ENCODE measurements around the gene KIZ. TPM values are rescaled to one million over a fixed set of nuclear protein-coding genes. Genes with fewer than 3 reads are reported as not detected.
A peak's percentile ranks its signal among the peaks of the same experiment; 100 is the strongest.

The KIZ gene
- total RNA-seq, 1 experiment from 2014 or later, result 17.6 TPM

DNA sequence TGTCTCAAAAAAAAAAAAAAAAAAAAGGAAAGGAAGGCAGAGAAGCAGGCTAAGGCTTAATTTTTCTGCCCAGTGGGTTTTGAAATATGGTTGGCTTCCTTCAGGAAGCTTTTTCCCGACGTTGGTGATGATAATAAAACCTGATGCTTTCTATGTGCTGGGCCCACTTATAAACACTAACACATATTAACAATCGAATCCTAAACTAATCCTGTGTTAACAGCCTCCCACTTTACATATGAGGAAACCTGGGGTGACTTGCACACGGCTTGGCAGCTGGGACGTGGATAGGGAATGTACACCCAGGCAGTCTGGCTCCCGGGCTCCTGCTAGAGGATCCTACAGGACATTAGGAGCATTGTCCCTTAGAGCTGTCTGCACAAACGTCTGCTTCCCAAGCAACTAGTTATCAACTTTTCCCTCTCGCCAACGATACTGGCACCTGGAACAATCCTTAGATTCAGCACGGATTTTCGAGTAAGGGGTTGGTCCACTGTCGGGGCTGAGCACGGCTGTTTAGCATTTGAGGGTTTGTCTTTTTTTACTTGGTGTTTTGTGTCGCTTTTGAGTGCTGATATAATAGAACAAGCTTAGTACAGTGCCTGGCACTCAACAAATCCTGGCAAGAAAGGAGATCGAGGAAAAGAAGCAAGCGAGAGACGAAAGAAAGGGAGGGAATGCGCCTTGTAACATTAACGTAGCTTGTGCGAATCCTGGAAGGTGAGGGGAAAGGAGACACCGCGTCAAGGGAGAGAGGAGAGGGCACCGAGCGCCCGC, 622 bp upstream of the KIZ start:
- Histone ChIP-seq H2AFZ (ENCODE audit: low read depth, low read length, poor library complexity, severe bottlenecking) (peak overlapping the region; percentile 100), H3K9ac (ENCODE audit: low read length) (peak overlapping the region; percentile 71), H3K4me3 (replicated peaks in 1 of 2; ENCODE audit: low read depth in 1 of 2, low read length in 2 of 2) (peak overlapping the region; percentile 53 to 94), H3K79me2 (ENCODE audit: insufficient read depth, low read length) (no peaks in the 10 kb centered on the region), H3K36me3 (ENCODE audit: control insufficient read depth in 1 of 2, insufficient read depth in 2 of 2, low read length in 2 of 2) (no peaks in the 10 kb centered on the region), H3K4me2 (ENCODE audit: low read length) (peak overlapping the region; percentile 100), H3K9me2 (ENCODE audit: insufficient read depth) (no peaks in the 10 kb centered on the region), H3K27me3 (ENCODE audit: insufficient read depth, low read length) (no peaks in the 10 kb centered on the region), H4K20me1 (ENCODE audit: insufficient read depth) (no peaks in the 10 kb centered on the region), H3K27ac (ENCODE audit: low read depth, low read length) (peak overlapping the region; percentile 23; the same call in 1 of the 2 replicates), H3K9me3 (ENCODE audit: control insufficient read depth in 1 of 2, insufficient read depth in 1 of 2, low read depth in 1 of 2, low read length in 2 of 2) (no peaks in the 10 kb centered on the region), H3K4me1 (ENCODE audit: control insufficient read depth in 1 of 2, insufficient read depth in 2 of 2, low read length in 2 of 2) (peaks cover 7 to 17% of the 10 kb centered on the region in 2 experiments; a peak in 3 of 4 replicates)
- DNase-seq (ENCODE audit: low read depth, low spot score) (peak; percentile 39), ATAC-seq (peak; percentile 72)
- no TSS peak for BruUV-seq (replicated peaks)
- TF ChIP-seq POLR2A (IDR thresholded peaks at IDR 0.05; ENCODE audit: borderline replicate concordance, extremely low read depth, insufficient read depth, insufficient read length), result peak; percentile 31
- TF ChIP-seq ATF3 (IDR thresholded peaks at IDR 0.05), result no peak
- TF ChIP-seq POLR2AphosphoS5 (IDR thresholded peaks at IDR 0.05; ENCODE audit: low read depth, low read length), result no peak; the same call in 1 of the 2 replicates
- TF ChIP-seq EGR1 (IDR thresholded peaks at IDR 0.05; ENCODE audit: low read depth), result 0 out of 2 replicates have a peak, but pooled peaks have one; percentile 6
- TF ChIP-seq, protein P1, sequence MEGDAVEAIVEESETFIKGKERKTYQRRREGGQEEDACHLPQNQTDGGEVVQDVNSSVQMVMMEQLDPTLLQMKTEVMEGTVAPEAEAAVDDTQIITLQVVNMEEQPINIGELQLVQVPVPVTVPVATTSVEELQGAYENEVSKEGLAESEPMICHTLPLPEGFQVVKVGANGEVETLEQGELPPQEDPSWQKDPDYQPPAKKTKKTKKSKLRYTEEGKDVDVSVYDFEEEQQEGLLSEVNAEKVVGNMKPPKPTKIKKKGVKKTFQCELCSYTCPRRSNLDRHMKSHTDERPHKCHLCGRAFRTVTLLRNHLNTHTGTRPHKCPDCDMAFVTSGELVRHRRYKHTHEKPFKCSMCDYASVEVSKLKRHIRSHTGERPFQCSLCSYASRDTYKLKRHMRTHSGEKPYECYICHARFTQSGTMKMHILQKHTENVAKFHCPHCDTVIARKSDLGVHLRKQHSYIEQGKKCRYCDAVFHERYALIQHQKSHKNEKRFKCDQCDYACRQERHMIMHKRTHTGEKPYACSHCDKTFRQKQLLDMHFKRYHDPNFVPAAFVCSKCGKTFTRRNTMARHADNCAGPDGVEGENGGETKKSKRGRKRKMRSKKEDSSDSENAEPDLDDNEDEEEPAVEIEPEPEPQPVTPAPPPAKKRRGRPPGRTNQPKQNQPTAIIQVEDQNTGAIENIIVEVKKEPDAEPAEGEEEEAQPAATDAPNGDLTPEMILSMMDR (IDR thresholded peaks at IDR 0.05 in 2 of 3, conservative IDR thresholded peaks at IDR 0.05 in 1 of 3; ENCODE audit: borderline replicate concordance in 1 of 3, insufficient read depth in 1 of 3, low read depth in 2 of 3, low read length in 2 of 3), result peak in 1 of 3 experiments; percentile 27; a peak in 2 of 6 replicates
- 0 out of 2 replicates have a peak, but pooled peaks have one; percentile 10 for TF ChIP-seq RAD21 (IDR thresholded peaks at IDR 0.05; ENCODE audit: low read depth)
- ChIA-PET CTCF (interaction anchor here (0.9 to 2.3 kb wide), 5 partner anchors 10 to 380 kb away, joined by 3 to 20 read pairs (median 4); no protein-coding TSS in a partner anchor), POLR2A (interaction anchor here (1.3 kb wide), 1 partner anchor 9 kb away, joined by 3 read pairs; no protein-coding TSS in a partner anchor), RAD21 (ENCODE audit: low non-redundant PET in 1 of 2, low total read pairs in 2 of 2, uncharacterized antibody in 2 of 2, unreplicated experiment in 2 of 2) (interaction anchor here (0.9 to 1.0 kb wide), 2 partner anchors 77 kb away, joined by 3 to 4 read pairs; no protein-coding TSS in a partner anchor)
- intact Hi-C loops (cut with micrococcal nuclease), result loop anchor here (5.0 kb wide), 1 partner anchor 78 kb away; no protein-coding TSS in a partner anchor
